ENCODE measurements around the gene MYCN.

The MYCN gene

DNA sequence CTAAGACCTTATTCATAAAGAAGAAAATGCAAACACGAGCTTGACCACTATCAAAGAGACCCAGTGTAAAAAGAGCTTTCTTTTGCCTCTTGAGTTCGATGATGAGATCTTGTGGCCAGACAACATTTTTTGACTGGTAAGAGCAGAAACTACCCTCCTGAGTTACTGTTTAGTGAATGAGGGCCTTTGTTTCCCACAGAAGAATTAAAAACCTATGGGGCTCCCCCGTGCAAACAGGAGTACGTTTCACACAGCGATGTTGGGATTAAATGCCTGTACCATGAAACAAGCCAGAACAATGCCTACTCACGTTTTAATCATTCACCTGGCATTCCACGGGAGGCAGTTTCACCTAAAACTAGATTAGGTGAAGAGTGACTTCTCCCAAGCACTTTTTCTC is 36.0 kb downstream of the MYCN start:
- DNase-seq (ENCODE audit: low read depth in 2 of 2): no peak

DNA sequence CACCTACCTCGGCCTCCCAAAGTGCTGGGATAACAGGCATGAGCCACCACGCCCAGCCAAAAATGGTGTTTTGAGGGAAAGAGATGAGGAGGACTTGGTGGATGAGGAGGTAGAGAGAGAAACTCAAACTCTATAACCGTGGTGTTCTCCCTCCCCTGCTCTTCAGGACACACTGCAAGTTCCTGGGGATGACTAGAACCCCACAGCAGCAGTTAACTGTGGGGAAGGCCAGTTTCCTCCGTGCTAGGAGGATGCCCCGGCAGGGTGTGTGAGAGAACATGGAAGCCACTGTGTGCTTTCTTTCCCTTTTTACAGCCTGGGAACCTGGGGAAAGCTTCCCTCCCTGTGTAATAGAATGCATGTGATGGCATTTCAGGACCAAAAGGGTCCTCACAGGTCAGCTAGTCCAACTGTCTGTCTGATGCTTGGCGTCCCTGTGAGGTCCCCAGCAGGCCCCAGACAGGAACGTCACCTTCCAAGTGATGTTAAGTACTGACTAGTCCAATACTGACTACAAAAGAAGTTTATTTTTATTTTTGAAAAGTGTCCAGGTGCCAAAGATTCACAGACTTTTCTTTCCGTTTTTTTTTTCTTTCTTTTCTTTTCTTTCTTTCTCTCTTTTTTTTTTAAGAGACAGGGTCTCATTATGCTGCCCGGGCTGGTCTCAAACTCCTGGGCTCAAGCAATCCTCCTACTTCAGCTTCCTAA is 38.9 kb downstream of the MYCN start:
- DNase-seq (ENCODE audit: low read depth in 2 of 2): no peak

DNA sequence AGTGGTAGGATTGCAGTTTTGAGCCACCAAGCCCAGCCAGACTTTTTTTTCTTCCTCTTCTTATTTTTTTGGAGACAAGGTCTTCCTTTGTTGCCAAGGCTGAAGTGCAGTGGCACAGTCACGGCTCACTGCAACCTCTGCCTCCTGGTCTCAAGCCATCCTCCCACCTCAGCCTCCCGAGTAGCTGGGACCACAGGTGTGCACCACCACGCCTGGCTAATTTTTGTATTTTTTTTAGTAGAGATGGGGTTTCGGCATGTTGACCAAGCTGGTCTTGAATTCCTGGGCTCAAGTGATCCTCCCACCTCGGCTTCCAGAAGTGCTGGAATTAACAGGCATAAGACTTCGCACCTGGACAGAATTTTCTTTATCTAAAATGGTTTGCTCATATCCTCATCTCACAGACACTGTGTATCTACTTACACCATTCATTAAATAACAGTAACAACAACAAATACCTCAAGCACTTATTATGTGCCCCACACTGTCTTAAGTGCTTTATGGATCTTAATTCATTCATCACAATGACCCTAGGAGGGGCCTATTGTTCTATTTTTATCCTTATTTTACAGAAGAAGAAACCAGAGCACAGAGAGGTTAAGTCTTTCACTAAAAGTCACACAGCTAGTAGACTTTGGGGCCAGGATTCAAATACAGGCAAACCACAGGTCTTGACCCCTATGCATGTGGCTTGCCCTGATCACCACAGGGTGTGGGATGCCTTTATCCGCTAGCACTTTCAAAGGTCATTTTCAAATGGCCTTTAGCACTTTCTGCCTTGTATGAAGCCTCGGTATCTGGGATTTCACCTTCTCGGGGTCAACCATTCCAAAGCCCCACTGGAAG is 39.6 kb downstream of the MYCN start:
- DNase-seq (ENCODE audit: low read depth in 2 of 2): no peak

GRCh38 chr2:15980605-15981098 is 40.3 kb downstream of the MYCN start:
- DNase-seq (ENCODE audit: low read depth in 2 of 2): no peak

DNA sequence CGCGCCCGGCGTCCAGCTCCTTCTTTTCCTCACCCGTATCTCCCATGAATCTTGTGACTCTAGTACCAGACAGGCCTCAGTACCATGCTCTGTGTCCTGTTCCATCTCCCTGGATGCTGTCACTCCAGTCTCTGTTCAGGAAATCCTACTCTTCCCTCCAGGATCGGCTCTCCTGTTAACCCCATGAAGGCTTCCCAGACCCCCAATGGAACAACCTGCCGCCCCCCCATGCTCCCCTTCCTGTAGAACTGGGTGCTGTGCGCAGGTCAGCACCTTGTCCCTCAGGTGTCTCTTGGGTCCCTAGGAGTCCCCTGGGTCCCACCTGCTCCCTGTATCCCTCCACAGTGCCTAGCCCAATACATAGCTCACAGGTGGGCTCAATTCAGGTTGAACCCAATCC is 41.3 kb downstream of the MYCN start:
- no peak for DNase-seq (ENCODE audit: low read depth in 2 of 2)

DNA sequence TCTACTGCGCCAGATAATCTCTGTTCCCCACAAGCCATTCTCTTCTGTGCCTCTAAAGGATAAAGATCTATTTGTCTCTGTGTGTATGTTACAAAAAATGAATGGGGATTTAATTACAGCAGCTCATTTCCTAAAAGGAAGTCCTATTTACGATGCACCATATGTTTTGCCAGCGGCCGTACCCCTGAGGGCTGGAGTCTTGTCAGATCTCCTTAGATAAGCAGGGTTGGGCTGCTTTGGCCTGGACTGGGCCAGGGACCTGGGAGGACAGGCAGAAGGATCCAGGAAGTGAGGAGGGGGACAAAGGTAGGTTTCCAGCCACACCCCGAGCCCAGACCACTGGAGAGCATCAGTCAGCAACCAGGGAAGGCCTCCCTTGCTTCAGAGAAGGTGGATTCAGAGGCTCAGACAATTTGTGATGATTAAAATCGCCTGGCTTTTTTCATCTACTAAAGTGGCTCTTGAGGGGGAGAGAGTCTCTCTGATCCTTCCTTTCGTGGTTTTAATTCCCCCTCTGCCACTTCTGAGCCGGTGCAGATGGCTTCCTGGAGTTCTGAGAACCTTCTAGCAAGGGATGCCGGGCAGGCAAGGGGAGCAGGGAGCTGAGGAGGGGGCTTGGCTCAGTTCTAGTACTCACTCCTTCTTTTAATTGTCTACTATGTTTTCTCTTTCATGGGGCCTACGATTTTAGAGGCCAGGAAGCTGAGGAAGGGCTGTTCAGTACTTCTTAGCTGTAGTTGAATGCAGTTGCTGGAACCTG is 42.1 kb downstream of the MYCN start:
- DNase-seq (ENCODE audit: low read depth in 2 of 2): no peak

- DNase-seq (ENCODE audit: low read depth in 2 of 2): no peak
Observed at GRCh38 chr2:15983496-15983895, 43.1 kb downstream of the MYCN start.

GRCh38 chr2:15984368-15985255 is 44.3 kb downstream of the MYCN start:
- no peak for DNase-seq (ENCODE audit: low read depth in 2 of 2)

GRCh38 chr2:15985531-15985930 is 45.2 kb downstream of the MYCN start:
- DNase-seq (ENCODE audit: low read depth in 2 of 2): no peak

DNA sequence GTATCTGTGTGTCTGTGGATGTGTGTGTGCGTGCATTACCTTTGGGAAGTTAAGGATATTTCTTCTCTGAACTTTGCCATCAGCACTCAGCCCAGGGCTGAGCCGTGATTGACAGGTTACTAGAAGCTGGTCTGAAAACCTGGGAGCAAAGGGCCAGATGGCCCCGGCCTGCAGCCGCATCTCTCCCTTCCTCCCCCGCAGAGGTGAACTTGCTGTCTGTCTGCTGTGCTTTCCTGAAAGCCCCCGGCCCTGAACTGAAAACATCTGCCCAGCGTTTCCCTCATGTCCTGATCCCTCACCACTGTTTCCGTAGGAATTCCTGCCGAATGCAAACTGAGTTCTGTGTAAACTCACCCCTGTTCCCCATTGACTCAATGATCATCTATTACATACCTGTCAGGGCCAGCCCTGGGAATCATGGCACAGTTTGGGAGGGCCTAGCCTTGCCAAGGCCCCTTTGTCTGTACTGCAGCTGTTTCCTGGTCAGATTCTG is 45.8 kb downstream of the MYCN start:
- no peak for DNase-seq (ENCODE audit: low read depth in 2 of 2)

DNA sequence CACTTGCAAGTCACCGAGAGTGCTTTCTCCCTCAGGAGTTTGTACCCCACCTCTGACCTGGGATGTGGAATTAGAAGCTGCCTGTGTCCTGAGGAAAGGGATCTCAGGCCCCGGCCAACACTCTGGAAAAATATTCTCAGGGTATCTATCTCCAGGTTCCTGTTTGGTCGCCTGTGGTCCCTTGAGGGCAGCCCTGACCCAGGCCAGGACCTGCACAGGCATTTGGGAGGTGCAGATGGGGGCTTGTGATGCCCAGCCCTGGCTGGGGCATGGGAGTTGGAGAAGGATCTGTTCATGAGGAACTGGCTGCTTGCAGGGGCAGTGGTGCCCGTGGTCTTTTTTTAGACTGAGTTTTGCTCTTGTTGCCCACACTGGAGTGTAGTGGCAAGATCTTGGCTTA is 46.3 kb downstream of the MYCN start:
- DNase-seq (ENCODE audit: low read depth in 2 of 2): no peak

- DNase-seq (ENCODE audit: low read depth in 2 of 2): no peak
Observed at GRCh38 chr2:15988733-15989132, 48.4 kb downstream of the MYCN start.

- no peak for DNase-seq (ENCODE audit: low read depth in 2 of 2)
Observed at GRCh38 chr2:15989559-15989958, 49.2 kb downstream of the MYCN start.

DNA sequence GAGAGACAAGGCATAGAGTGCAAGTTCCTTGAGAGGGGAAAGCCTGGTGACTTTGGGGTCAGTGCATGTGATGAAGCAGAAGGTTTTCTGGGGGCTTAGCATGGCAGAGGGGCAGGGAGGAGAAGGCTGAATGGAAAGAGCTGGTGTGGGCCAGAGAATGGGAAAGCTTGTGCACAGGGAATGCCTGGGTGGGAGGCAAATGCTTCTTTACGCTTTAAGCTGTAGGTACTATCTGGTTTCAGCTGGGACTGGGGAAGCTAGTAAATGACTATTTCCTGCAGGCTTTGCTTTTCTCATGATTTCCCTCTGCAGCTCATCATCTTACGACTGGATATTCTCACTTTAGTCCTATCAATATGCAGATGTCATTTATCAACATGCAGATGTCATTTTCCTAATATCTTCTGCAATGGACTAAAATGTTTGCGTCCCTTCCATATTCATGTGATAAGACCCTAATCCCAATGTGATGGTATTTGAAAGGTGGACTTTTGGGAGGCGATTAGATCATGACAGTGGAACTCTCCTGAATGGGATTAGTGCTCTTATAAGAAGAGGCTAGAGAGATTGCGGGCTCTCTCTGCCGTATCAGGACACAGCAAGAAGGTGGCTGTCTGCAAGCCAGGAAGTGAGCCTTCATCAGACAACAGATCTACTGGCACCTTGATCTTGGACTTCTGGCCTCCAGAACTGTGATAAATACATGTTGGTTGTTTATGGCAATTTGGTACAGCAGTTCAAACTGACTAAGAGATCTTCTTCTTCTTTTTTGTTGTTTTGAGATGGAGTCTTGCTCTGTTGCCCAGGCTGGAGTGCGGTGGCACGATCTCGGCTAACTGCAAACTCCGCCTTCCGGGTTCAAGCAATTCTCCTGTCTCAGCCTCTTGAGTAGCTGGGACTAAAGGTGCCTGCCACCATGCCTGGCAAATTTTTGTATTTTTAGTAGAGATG is 50.1 kb downstream of the MYCN start:
- no peak for DNase-seq (ENCODE audit: low read depth in 2 of 2)

GRCh38 chr2:15991231-15991630 is 50.9 kb downstream of the MYCN start:
- DNase-seq (ENCODE audit: low read depth in 2 of 2): no peak

GRCh38 chr2:15992457-15993231 is 52.3 kb downstream of the MYCN start:
- DNase-seq (ENCODE audit: low read depth in 2 of 2): no peak

GRCh38 chr2:15993232-15993610 is 52.9 kb downstream of the MYCN start:
- DNase-seq (ENCODE audit: low read depth in 2 of 2): no peak

DNA sequence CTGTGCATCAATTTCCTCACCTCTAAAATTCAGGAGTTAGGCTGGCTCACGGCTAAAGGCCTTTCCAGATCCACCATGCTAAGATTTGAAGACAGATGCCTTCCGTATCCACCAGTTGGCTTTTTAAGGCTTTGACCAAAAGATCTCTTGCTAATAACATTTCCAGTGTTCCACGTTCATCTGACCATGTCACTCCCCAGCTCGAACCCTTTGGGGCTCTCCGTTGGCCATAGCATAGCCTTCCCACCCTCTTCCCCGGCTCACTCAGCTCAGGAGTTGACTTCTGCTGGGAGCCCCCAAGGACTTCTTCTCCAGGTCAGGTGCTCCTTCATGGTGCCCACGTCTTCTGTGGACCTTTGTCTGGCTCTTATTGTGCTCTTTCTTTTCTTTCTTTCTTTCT is 53.3 kb downstream of the MYCN start:
- no peak for DNase-seq (ENCODE audit: low read depth in 2 of 2)

DNA sequence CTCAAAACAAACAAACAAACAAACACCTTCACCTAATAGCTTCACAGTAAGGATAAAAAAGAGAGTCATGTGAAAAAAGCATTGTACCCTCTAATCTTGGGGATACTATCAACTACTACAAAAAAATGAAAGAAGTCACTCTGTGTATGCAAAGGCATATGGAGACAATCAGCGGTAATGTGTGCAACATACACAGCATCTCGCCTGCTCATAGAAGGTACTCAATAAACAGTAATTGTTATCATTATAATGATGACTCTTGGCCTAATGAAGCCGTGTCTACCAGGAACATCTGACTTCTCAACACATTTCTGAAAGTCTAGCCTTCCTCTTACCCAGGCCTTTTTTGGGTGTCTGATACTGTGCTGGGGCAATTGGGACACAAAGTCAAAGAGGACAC is 55.3 kb downstream of the MYCN start:
- no peak for DNase-seq (ENCODE audit: low read depth in 2 of 2)
